Small intestine (tissue), 7 donors: ENCODE results near the gene FRMD4A. TPM values are rescaled to one million over a fixed set of nuclear protein-coding genes. Genes with fewer than 3 reads are reported as not detected.

Source experiments
- DNase-seq, 2 donors: peaks; one replicate each; pipeline versions ENCODE4 v3.0.0 to v3.0.0-alpha.2; 2013
- FAIRE-seq: peaks from 2 replicates; lab custom pipeline; 2012; peaks lifted over from hg19 to GRCh38; lab: Jason Lieb, UNC
- H3K27ac ChIP-seq, 3 donors: one replicate each; pipeline ENCODE4 v1.5.1; 2013; ENCODE audit warnings: low read length in 2 of 3, mild to moderate bottlenecking in 2 of 3, control low read depth in 1 of 3, inconsistent platforms in 1 of 3, low read depth in 1 of 3, moderate library complexity in 1 of 3
- H3K27me3 ChIP-seq, 3 donors: one replicate each; pipeline ENCODE4 v1.6.1; 2013; ENCODE audit warnings: low read length in 3 of 3, inconsistent platforms in 1 of 3; ENCODE audit not compliant: control insufficient read depth in 3 of 3, insufficient read depth in 3 of 3
- H3K36me3 ChIP-seq, 3 donors: one replicate each; pipeline ENCODE4 v1.6.1; 2013; ENCODE audit warnings: low read length in 3 of 3, inconsistent platforms in 1 of 3, low read depth in 1 of 3, mild to moderate bottlenecking in 1 of 3, moderate library complexity in 1 of 3; ENCODE audit not compliant: control insufficient read depth in 3 of 3, insufficient read depth in 2 of 3
- H3K4me1 ChIP-seq, 3 donors: one replicate each; pipeline ENCODE4 v1.6.1; 2013; ENCODE audit warnings: low read length in 2 of 3, inconsistent platforms in 1 of 3, low read depth in 1 of 3, mild to moderate bottlenecking in 1 of 3, moderate library complexity in 1 of 3; ENCODE audit not compliant: control insufficient read depth in 3 of 3, insufficient read depth in 2 of 3
- H3K4me3 ChIP-seq, 3 donors: one replicate each; pipeline ENCODE4 v1.5.1; 2013; ENCODE audit warnings: low read length in 3 of 3, control low read depth in 1 of 3, inconsistent platforms in 1 of 3, low read depth in 1 of 3, mild to moderate bottlenecking in 1 of 3, moderate library complexity in 1 of 3
- H3K9me3 ChIP-seq, 2 donors: one replicate each; pipeline ENCODE4 v1.6.1; 2013; ENCODE audit warnings: low read depth in 1 of 2, low read length in 1 of 2; ENCODE audit not compliant: control insufficient read depth in 2 of 2, insufficient read depth in 1 of 2
- WGBS, 3 donors: extraction: QIAGEN DNeasy Blood & Tissue Kit; methylation state at CpG; one replicate each; pipeline ENCODE4 v1.1.7; 2013; 5-methylcytosine and 5-hydroxymethylcytosine counted together
- polyA plus RNA-seq, 4 donors: library from polyadenylated mRNA; stranded (reverse) in 3 of 4; unstranded in 1 of 4; fragments of 200-250 nt in 3 of 4; fragments of 120-200 nt in 1 of 4; gene quantifications; one replicate each; pipeline versions ENCODE4 v1.2.1 to v1.2.3, GENCODE V29; 2013
- donor health status: healthy with polysubstance abuse.
- donor health status: control.
- donor health status: control.
- donor health status: Bipolar disorder and iron deficiency.
- donor health status: healthy.

FRMD4A gene
- polyA plus RNA-seq, 4 donors, result 0.45 to 16.9 (median 6.2) TPM

DNA sequence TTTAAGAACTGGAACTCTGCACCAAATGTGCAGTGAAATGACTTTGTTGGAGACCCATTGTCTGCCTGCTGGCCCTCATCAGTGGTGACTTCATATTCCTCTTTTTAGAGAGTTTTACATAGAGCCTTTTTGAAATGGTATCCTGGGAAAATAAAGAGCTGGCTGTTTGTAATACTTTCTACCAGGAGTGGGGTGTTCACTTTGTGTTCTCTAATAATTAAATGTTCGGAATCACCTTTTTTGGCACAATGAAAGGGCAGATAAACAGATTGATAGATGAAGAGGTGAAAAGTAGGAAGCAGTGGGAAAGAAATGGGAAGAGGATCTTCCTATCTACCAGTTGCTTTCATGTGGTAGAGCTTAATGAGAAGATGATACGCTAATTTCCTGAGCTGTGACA is 688.4 kb downstream of the FRMD4A start:
- H3K9me3 ChIP-seq, result peaks cover 0 to 10% of the 10 kb centered on the region in 2 donors
- DNase-seq (no peak), FAIRE-seq (no peak)
- 98 to 99% (median 99%) methylated on average over 2 of the region's 2 CpGs for WGBS, 3 donors
- H3K36me3 ChIP-seq, result peaks cover 10 to 34% (median 14%) of the 10 kb centered on the region in 3 donors
- no peak overlapping the region for H3K27ac ChIP-seq
- no peaks in the 10 kb centered on the region for H3K4me1 ChIP-seq
- H3K4me3 ChIP-seq, result no peak overlapping the region
- no peaks in the 10 kb centered on the region for H3K27me3 ChIP-seq

DNA sequence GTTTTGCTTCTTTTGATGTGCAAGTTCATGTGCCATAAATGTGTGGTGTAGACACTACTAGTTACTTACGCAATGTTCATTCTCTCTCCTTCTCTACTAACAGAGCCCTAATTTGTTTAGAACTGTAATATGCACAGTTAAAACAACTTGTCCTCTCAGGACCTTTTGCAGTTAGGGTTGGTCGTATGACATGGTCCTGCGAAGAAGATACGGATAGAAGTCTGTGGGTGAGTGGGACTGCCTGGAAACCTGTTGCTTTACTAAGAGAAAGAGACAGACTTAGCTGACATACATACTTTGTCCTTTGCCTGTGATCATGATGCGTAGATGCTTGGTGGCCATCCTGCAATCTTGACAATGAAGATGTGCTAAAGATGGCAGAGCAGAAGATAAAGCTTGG is 692.8 kb downstream of the FRMD4A start:
- Histone ChIP-seq H3K4me1 (no peaks in the 10 kb centered on the region), H3K9me3 (peaks cover 0 to 9% of the 10 kb centered on the region in 2 donors), H3K27ac (no peak overlapping the region), H3K27me3 (no peaks in the 10 kb centered on the region), H3K4me3 (no peak overlapping the region), H3K36me3 (peaks cover 4 to 13% (median 12%) of the 10 kb centered on the region in 3 donors)
- DNase-seq (no peak), FAIRE-seq (no peak)
- WGBS, 3 donors, result 85 to 97% (median 93%) methylated on average over 5 of the region's 5 CpGs

DNA sequence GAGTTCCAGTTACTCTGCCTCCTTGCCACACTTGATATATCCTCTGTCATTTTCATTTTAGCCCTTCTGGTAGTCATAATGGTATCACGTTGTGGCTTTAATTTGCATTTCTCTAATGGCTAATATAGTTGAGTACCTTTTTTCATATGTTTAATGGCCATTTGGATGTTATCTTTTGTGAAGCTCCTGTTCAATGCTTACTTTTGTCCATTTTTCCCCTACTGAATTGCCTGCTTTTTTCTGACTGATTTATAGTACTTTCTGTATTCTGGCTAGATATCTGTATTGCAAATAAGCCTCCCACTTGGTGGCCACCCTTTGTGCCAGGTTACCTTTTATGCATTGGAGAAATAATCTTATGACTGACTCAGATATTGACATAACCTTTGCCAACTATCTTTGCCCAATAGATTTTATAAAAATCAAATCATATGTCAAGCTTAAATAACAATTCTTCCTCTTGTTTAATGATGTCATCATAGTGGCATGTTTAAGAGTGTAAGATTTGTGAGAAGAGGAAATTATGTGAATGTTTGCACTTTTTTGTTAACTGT is 693.3 kb downstream of the FRMD4A start:
- Histone ChIP-seq H3K4me3 (no peak overlapping the region), H3K27ac (no peak overlapping the region), H3K9me3 (peaks cover 0 to 5% of the 10 kb centered on the region in 2 donors), H3K27me3 (no peaks in the 10 kb centered on the region), H3K36me3 (peaks cover 4 to 12% (median 9%) of the 10 kb centered on the region in 3 donors), H3K4me1 (no peaks in the 10 kb centered on the region)
- FAIRE-seq, result no peak
- 81 to 91% (median 89%) methylated on average over 1 of the region's 1 CpG for whole genome bisulfite sequencing, 3 donors
- no peak for DNase-seq

DNA sequence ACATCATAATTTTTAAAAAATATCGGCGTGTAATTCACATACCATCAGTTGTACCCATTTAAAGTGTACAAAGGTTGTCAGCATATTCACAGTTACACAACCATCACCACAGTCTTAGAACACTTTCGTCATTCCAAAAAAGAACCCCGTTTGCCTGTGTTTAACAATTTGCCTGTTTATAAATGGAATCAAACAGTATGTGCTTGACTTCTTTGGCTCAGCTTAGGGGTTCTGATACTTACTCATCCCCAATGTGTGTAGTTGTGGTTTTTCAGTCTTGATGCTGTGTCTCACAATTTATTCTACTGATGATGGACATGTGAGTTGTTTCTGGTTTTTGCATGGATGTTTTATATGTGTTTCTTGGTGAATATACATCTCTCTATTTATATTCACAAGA is 693.9 kb downstream of the FRMD4A start:
- no peaks in the 10 kb centered on the region for H3K27me3 ChIP-seq
- H3K4me1 ChIP-seq, result no peaks in the 10 kb centered on the region
- FAIRE-seq, result no peak
- no peak for DNase-seq
- WGBS, 3 donors, result 86 to 94% (median 93%) methylated on average over 4 of the region's 4 CpGs
- no peak overlapping the region for H3K27ac ChIP-seq
- H3K36me3 ChIP-seq, result peaks cover 0 to 10% (median 9%) of the 10 kb centered on the region in 3 donors
- no peak overlapping the region for H3K4me3 ChIP-seq
- peaks cover 0 to under 1% of the 10 kb centered on the region in 2 donors for H3K9me3 ChIP-seq

DNA sequence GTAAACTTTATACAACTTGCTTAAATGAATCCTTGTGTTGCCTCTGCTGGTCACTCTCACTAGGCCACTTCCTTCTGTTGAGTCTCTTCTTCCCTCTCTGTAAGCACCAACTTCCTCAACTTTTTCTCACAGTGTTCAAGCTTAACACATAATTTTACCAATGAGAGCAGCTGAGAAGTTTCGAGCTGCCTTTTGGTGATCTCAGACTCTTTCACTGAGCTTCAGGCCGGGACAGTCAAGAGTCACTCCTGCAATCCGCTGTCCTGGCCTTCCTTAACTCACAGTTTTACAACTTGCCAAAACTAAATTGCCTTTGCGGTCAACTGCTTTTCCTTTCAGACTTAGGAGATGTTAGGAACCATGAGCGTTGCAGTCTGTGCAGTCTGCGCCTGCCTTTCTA is 696.5 kb downstream of the FRMD4A start:
- no peak for FAIRE-seq
- WGBS, 3 donors, result 62 to 92% (median 88%) methylated on average over 6 of the region's 6 CpGs

DNA sequence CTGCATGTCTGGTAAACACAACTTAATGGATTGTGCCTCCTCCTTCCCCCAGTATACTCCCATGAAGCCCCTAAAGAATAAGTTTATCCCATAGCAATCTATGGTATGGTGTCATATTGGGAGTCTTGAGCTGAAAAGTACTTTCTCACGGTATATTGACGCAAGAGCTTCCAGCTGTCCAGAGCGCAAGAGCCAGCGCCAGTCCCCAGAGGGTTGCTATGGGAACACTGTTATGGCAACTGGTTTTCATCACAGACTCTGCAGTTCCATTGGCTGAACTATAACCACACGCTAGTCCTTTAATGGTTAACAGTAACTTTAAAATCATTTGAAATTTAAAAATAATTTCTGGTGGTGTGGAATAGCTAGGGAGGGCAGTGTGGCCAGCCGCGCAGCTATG is 697.0 kb downstream of the FRMD4A start:
- FAIRE-seq, result no peak
- DNase-seq, result peak; percentile 3 to 65
- peaks cover 0 to 10% (median 5%) of the 10 kb centered on the region in 3 donors for H3K36me3 ChIP-seq
- no peaks in the 10 kb centered on the region for H3K27me3 ChIP-seq
- WGBS, 3 donors, result 64 to 96% (median 91%) methylated on average over 7 of the region's 7 CpGs
- peak overlapping the region in 2 of 3 donors; percentile 45 to 81 for H3K27ac ChIP-seq
- H3K4me3 ChIP-seq, result no peak overlapping the region
- no peaks in the 10 kb centered on the region for H3K9me3 ChIP-seq
- H3K4me1 ChIP-seq, result no peaks in the 10 kb centered on the region

More for the DNA sequence above, 696.5 kb downstream of the FRMD4A start:
- H3K4me1 ChIP-seq, result no peaks in the 10 kb centered on the region
- no peaks in the 10 kb centered on the region for H3K27me3 ChIP-seq
- peak in 1 of 2 donors; percentile 25 for DNase-seq
- no peaks in the 10 kb centered on the region for H3K9me3 ChIP-seq
- no peak overlapping the region for H3K4me3 ChIP-seq
- H3K27ac ChIP-seq, result peak overlapping the region in 2 of 3 donors; percentile 45 to 81
- peaks cover 0 to 13% (median 5%) of the 10 kb centered on the region in 3 donors for H3K36me3 ChIP-seq

DNA sequence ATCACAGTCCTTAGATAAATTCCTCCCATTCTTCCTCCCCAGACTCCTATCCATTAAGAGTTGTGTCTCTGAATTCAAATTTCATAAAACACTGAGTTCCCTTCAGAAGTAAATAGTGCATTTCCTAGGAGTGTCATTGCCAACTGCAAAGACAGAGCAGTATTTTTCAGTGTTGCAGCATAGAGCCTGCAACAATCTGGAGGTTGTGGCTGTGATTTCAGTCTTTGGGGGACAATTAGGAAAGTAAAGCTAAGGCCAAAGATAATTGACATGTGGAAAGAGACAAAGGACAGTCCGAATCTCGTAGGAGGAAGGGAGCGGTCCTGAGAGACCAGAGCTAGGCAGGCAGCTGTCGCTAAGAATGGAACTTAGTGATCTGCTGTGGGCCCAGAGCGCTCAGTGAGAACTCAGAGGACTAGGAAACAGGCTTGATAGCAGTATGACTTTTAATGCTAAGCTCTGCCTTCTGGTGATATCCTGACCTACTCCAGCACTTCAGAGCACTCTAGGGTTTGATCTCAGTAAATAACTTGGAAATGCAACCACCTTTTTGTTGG is 697.8 kb downstream of the FRMD4A start:
- Histone ChIP-seq H3K36me3 (peaks cover 0 to 13% (median 5%) of the 10 kb centered on the region in 3 donors), H3K4me3 (no peak overlapping the region), H3K27me3 (no peaks in the 10 kb centered on the region), H3K4me1 (no peaks in the 10 kb centered on the region), H3K9me3 (no peaks in the 10 kb centered on the region), H3K27ac (peak overlapping the region in 2 of 3 donors; percentile 45 to 81)
- FAIRE-seq, result no peak
- no peak for DNase-seq
- WGBS, 3 donors, result 70 to 92% (median 89%) methylated on average over 5 of the region's 5 CpGs

DNA sequence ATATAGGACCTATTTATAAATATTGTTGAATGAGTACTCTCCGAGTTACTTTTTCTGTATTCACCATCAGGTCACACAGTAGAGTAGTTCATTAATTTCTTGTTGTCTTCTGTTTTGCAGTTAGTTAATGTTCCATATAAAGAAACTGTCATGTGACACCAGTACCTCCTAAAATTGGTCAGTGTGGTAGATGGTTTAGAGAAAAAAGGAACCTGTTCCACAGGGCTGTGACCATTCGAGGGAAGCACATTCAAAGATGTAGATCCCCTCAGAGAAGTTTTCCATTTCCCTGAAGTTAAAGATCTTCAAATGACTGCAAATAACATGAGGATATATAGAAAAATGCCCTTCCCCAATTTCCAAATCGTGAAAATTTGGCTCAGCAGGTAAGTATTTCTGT is 698.3 kb downstream of the FRMD4A start:
- DNase-seq, result no peak
- WGBS, 3 donors, result 69 to 84% (median 83%) methylated on average over 3 of the region's 3 CpGs
- H3K36me3 ChIP-seq, result peaks cover 0 to 13% (median 5%) of the 10 kb centered on the region in 3 donors
- H3K27ac ChIP-seq, result peak overlapping the region in 1 of 3 donors; percentile 45
- no peaks in the 10 kb centered on the region for H3K4me1 ChIP-seq
- no peaks in the 10 kb centered on the region for H3K9me3 ChIP-seq
- H3K4me3 ChIP-seq, result no peak overlapping the region
- FAIRE-seq, result no peak
- no peaks in the 10 kb centered on the region for H3K27me3 ChIP-seq
